Suprapubic skin (tissue), 4 donors: ENCODE results near the gene GRIN2D. TPM values are rescaled to one million over a fixed set of nuclear protein-coding genes. Genes with fewer than 3 reads are reported as not detected.

Source experiments
- DNase-seq, 2 donors: peaks; one replicate each; pipeline ENCODE4 v3.0.0-alpha.2; 2019; ENCODE audit warnings: low spot score in 2 of 2
- H3K27ac ChIP-seq: fragments of 200-600 bp; sonication (generic); one replicate; pipeline ENCODE4 v1.5.1; 2019
- H3K27me3 ChIP-seq: fragments of 200-600 bp; sonication (generic); one replicate; pipeline ENCODE4 v1.5.1; 2019
- H3K36me3 ChIP-seq: fragments of 200-600 bp; sonication (generic); one replicate; pipeline ENCODE4 v1.5.1; 2019
- H3K4me1 ChIP-seq: fragments of 200-600 bp; sonication (generic); one replicate; pipeline ENCODE4 v1.5.1; 2019
- H3K4me3 ChIP-seq: fragments of 200-600 bp; sonication (generic); one replicate; pipeline ENCODE4 v1.5.1; 2019; ENCODE audit warnings: mild to moderate bottlenecking
- H3K9me3 ChIP-seq: fragments of 200-600 bp; sonication (generic); one replicate; pipeline ENCODE4 v1.5.1; 2019
- CTCF ChIP-seq, 2 donors: fragments of 200-600 bp in 1 of 2; fragments of 450-650 bp in 1 of 2; sonication (generic) in 1 of 2; IDR thresholded peaks; one replicate each; pipeline ENCODE4 v1.5.1; 2016 to 2019; ENCODE audit warnings: antibody characterized with exemption in 2 of 2, mild to moderate bottlenecking in 1 of 2, moderate library complexity in 1 of 2
- EP300 ChIP-seq: sonication (generic); formaldehyde crosslinking; IDR thresholded peaks from one replicate; pipeline ENCODE4 v1.6.1; 2017; ENCODE audit warnings: antibody characterized with exemption
- POLR2A ChIP-seq, 2 donors: fragments of 450-650 bp; IDR thresholded peaks; one replicate each; pipeline ENCODE4 v1.6.1; 2017; ENCODE audit warnings: antibody characterized with exemption in 2 of 2, mild to moderate bottlenecking in 2 of 2, moderate library complexity in 2 of 2
- POLR2AphosphoS5 ChIP-seq, 3 donors: sonication (generic); formaldehyde crosslinking; IDR thresholded peaks; one replicate each; pipeline ENCODE4 v1.6.1; 2017; ENCODE audit warnings: antibody characterized with exemption in 3 of 3
- WGBS: methylation state at CpG from one replicate; pipeline ENCODE4 v1.1.5; 2018; 5-methylcytosine and 5-hydroxymethylcytosine counted together
- total RNA-seq, 4 donors: library from RNA; depleted of rRNA; stranded (reverse); fragments of >200 nt; gene quantifications; one replicate each; pipeline ENCODE4 v1.1.0, GENCODE V29; 2016

Gene GRIN2D
- total RNA-seq, 4 donors from 2014 or later = 0.38 to 1.4 (median 0.94) TPM

- H3K4me3 ChIP-seq = no peak overlapping the region
Measured at GRCh38 chr19:48428670-48429069, 35.2 kb downstream of the GRIN2D start.

GRCh38 chr19:48433337-48433736, 39.9 kb downstream of the GRIN2D start:
- no peaks in the 10 kb centered on the region for H3K4me1 ChIP-seq
- no peak overlapping the region for H3K4me3 ChIP-seq
- no peaks in the 10 kb centered on the region for H3K36me3 ChIP-seq
- no peaks in the 10 kb centered on the region for H3K9me3 ChIP-seq
- WGBS = 80% methylated on average over 8 of the region's 8 CpGs
- TF ChIP-seq CTCF (IDR thresholded peaks at IDR 0.05) (no peak), EP300 (no peak), POLR2A (IDR thresholded peaks at IDR 0.05) (no peak), POLR2AphosphoS5 (IDR thresholded peaks at IDR 0.05) (no peak)
- DNase-seq = no peak
- no peak overlapping the region for H3K27ac ChIP-seq
- no peaks in the 10 kb centered on the region for H3K27me3 ChIP-seq

More at GRCh38 chr19:48428670-48429069, 35.2 kb downstream of the GRIN2D start:
- Histone ChIP-seq H3K4me1 (no peaks in the 10 kb centered on the region), H3K36me3 (no peaks in the 10 kb centered on the region), H3K9me3 (no peaks in the 10 kb centered on the region), H3K27me3 (no peaks in the 10 kb centered on the region), H3K27ac (no peak overlapping the region)
- no peak for DNase-seq
- TF ChIP-seq EP300 = no peak
- no peak for TF ChIP-seq POLR2AphosphoS5 (IDR thresholded peaks at IDR 0.05)
- TF ChIP-seq POLR2A (IDR thresholded peaks at IDR 0.05) = no peak
- 90% methylated on average over 1 of the region's 1 CpG for WGBS

GRCh38 chr19:48436586-48436985, 43.1 kb downstream of the GRIN2D start:
- Histone ChIP-seq H3K4me1 (no peaks in the 10 kb centered on the region), H3K27ac (no peak overlapping the region), H3K36me3 (no peaks in the 10 kb centered on the region), H3K4me3 (no peak overlapping the region), H3K27me3 (peaks cover 2% of the 10 kb centered on the region), H3K9me3 (no peaks in the 10 kb centered on the region)
- no peak for DNase-seq
- WGBS = 83% methylated on average over 5 of the region's 5 CpGs
- TF ChIP-seq POLR2AphosphoS5 (IDR thresholded peaks at IDR 0.05) = no peak
- no peak for TF ChIP-seq POLR2A (IDR thresholded peaks at IDR 0.05)
- TF ChIP-seq EP300 = no peak
- TF ChIP-seq CTCF (IDR thresholded peaks at IDR 0.05) = no peak

GRCh38 chr19:48441360-48442050, 48.0 kb downstream of the GRIN2D start:
- Histone ChIP-seq H3K27ac (no peak overlapping the region), H3K27me3 (peaks cover 28% of the 10 kb centered on the region)
- no peak for TF ChIP-seq CTCF (IDR thresholded peaks at IDR 0.05)
- TF ChIP-seq POLR2AphosphoS5 (IDR thresholded peaks at IDR 0.05) = no peak
- TF ChIP-seq POLR2A (IDR thresholded peaks at IDR 0.05) = no peak
- TF ChIP-seq EP300 = no peak

GRCh38 chr19:48442116-48443035, 48.9 kb downstream of the GRIN2D start:
- peaks cover 34% of the 10 kb centered on the region for H3K4me1 ChIP-seq
- peaks cover 3% of the 10 kb centered on the region for H3K36me3 ChIP-seq
- no peaks in the 10 kb centered on the region for H3K9me3 ChIP-seq
- peaks cover 28% of the 10 kb centered on the region for H3K27me3 ChIP-seq
- peak overlapping the region; percentile 92 for H3K4me3 ChIP-seq
- 80% methylated on average over 26 of the region's 94 CpGs for WGBS
- H3K27ac ChIP-seq = no peak overlapping the region
- TF ChIP-seq CTCF (IDR thresholded peaks at IDR 0.05) (no peak), POLR2A (IDR thresholded peaks at IDR 0.05) (no peak), POLR2AphosphoS5 (IDR thresholded peaks at IDR 0.05) (no peak), EP300 (no peak)
- no peak for DNase-seq

More at GRCh38 chr19:48441360-48442050, 48.0 kb downstream of the GRIN2D start:
- no peaks in the 10 kb centered on the region for H3K9me3 ChIP-seq
- H3K36me3 ChIP-seq = no peaks in the 10 kb centered on the region
- no peak overlapping the region for H3K4me3 ChIP-seq
- WGBS = 95% methylated on average over 4 of the region's 20 CpGs
- DNase-seq = no peak
- peaks cover 27% of the 10 kb centered on the region for H3K4me1 ChIP-seq
